NCI-H1436 treated with DMSO at 0.1 percent for 48 hours (cell line): ENCODE results near the gene GLIS1.
"Not testable (repeated sequence)": the region's sequence is repeated elsewhere in the genome, so short reads cannot be mapped to it uniquely, and the experiment has no call there.

Experiments
- DNase-seq: peaks from one replicate; lab custom pipeline; 2025; lab: John Stamatoyannopoulos, UW

Gene GLIS1

DNA sequence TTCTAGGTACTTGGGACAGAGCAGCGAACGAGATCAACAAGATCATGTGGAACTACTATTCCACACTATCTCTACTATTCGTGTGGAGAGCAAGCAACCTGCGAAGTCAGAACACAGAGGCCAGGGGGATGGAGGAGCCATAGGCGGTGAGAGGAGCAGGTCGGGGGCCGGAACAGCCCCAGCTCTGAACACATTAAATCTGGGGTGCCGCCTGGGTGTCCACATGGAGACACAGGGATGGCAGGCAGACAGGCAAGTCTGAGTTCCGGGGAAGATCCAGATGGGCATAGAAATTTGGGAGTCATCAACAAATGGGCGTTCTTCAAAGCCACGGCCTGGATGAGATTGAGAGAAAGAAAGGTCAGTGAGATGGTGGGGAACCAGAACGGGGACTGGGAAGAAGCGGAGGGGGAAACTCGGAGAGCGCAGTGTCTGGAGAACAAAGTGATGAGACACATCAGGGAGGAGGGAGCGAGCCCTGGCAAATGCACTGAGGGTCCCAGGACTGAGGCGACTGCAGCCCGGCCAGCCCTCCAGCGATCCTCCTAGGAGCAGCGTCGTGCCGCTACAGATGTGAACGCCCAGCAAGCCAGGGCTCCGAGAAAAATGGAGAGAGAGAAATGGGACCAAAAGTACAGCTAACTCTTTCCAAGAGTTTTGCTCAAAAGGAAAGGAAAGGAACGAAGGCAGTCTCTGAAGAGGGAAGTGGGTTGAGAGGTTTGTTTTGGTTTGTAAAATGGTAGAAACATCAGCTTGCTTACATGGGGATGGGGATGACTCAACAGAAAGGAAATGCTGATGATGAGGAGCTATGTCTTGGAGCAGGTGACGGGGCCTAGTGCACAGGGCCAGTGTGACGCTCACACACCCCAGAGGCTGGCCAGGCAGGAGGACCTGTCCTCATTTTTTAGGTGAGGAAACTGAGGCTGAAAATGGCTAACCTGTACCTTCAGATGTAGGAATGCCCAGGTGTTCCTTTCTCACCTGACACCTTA is 84.5 kb downstream of the GLIS1 start:
- no peak for DNase-seq

- no peak for DNase-seq
These were observed 85.3 kb downstream of the GLIS1 start for GRCh38 chr1:53653631-53654030.

- no peak for DNase-seq
These were observed 85.8 kb downstream of the GLIS1 start for GRCh38 chr1:53653200-53653575.

- DNase-seq: no peak
These were observed 86.3 kb downstream of the GLIS1 start for GRCh38 chr1:53652441-53653199.

GRCh38 chr1:53651356-53651755 is 87.6 kb downstream of the GLIS1 start:
- no peak for DNase-seq

GRCh38 chr1:53648516-53648915 is 90.4 kb downstream of the GLIS1 start:
- DNase-seq: no peak

GRCh38 chr1:53647915-53648314 is 91.0 kb downstream of the GLIS1 start:
- DNase-seq: not testable (repeated sequence)

- DNase-seq: no peak
These were observed 92.2 kb downstream of the GLIS1 start for GRCh38 chr1:53646732-53647131.

- DNase-seq: no peak
These were observed 93.3 kb downstream of the GLIS1 start for GRCh38 chr1:53645690-53646078.

GRCh38 chr1:53644909-53645689 is 93.9 kb downstream of the GLIS1 start:
- no peak for DNase-seq

DNA sequence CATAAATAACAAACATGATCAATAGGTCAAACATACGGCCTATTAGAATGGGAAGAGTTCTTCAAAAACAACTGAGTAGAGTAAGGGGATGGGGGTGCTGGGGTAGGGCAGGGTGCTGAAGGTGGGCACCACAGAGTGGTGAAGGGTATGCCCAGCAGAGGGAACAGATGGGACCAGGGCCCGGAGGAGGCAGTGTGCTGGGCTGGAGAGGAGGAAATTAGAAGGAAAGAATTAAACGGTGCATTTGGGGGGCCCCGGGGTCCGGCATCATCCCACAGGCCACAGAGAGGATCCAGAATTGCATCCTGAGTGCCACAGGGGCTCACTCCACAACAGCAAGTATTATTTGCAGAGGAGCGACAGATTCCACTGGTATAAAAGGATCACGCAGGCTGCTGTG is 94.5 kb downstream of the GLIS1 start:
- DNase-seq: no peak

GRCh38 chr1:53643881-53644390 is 95.0 kb downstream of the GLIS1 start:
- DNase-seq: no peak

GRCh38 chr1:53643041-53643880 is 95.7 kb downstream of the GLIS1 start:
- no peak for DNase-seq

GRCh38 chr1:53642607-53643006 is 96.4 kb downstream of the GLIS1 start:
- DNase-seq: no peak

DNA sequence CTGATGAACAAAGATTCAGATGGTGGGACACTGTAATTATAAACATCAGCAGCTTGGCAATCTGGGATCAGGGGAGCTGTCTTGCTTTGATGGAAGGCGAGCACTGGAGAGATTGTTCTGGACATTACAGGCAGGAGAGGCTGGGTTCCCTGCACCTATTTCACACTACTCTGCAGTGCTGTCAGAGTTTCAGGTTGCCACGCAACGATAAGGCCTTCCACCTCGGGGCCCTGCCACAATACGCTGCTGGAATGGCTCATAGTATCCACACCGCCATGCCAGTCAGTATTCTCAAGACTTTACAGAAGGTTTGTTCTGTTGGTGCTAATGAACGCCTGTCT is 96.8 kb downstream of the GLIS1 start:
- DNase-seq: no peak

- DNase-seq: no peak
These were observed 97.3 kb downstream of the GLIS1 start for GRCh38 chr1:53641481-53642214.

- no peak for DNase-seq
These were observed 98.3 kb downstream of the GLIS1 start for GRCh38 chr1:53640701-53641075.

- DNase-seq: no peak
These were observed 98.8 kb downstream of the GLIS1 start for GRCh38 chr1:53639996-53640700.

DNA sequence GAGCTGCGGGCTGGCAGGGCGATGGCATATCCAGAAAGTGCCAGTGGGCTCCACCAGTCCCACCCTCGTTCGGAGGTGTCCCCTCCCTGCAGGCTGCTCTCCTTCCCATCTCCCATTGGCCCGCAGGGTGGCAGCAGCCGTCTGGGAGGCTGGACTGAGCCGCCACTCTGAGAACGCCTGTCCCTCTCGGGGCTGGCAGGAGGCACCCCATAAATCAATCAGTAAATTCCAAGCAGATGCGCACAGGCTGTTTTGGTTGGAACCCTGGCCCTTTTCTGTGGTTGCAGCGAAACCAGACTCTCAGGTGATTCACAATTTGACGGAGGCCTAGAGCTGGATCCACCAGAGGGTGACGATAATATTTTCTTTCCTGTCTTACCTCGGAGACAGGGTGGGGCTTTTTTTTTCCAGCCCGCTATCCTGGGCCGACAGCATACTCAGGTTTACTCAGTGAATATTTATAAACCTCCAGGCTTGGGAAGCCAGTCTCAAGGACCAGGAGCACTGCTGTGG is 99.7 kb downstream of the GLIS1 start:
- no peak for DNase-seq
